ENCODE measurements around the gene AUTS2.

AUTS2 gene

GRCh38 chr7:70781922-70782311 lies 1183.6 kb downstream of the AUTS2 start:
- H3K27me3 ChIP-seq (ENCODE audit: low read depth, low read length): no peaks in the 10 kb centered on the region
- no peaks in the 10 kb centered on the region for H3K4me1 ChIP-seq (ENCODE audit: control insufficient read depth in 1 of 2, insufficient read depth in 2 of 2, low read length in 2 of 2)
- peaks cover 30 to 66% of the 10 kb centered on the region in 2 donors for H3K36me3 ChIP-seq (ENCODE audit: control insufficient read depth in 1 of 2, insufficient read depth in 2 of 2, low read length in 2 of 2)
- no peak overlapping the region for H3K27ac ChIP-seq (ENCODE audit: low read length)
- no peak overlapping the region for H3K4me3 ChIP-seq (ENCODE audit: low read depth in 1 of 2, low read length in 2 of 2)
- H3K9me3 ChIP-seq (ENCODE audit: control insufficient read depth in 1 of 2, low read length in 2 of 2): no peaks in the 10 kb centered on the region

DNA sequence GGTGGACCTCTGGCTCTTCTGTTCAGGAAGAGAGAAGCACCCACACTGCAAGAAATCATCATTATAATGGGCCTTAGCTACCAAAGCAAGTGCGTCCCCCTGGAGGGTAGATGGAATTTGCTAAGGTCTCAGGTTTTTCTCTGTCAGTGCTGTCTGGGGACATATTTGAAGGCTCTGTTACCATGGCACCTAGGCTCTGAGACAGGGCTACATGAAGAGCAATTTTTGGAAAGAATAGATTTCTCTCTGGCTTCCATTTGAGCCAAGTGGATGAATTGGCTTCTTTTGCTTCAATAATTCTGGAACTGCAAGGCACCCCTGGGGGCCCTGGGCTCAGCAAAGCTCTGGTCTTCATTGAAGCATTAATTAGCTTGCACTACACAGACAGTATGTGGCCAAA lies 1184.5 kb downstream of the AUTS2 start:
- Histone ChIP-seq H3K27ac (ENCODE audit: low read length) (no peak overlapping the region), H3K9me3 (ENCODE audit: control insufficient read depth in 1 of 2, low read length in 2 of 2) (no peaks in the 10 kb centered on the region), H3K27me3 (ENCODE audit: low read depth, low read length) (no peaks in the 10 kb centered on the region), H3K4me3 (ENCODE audit: low read depth in 1 of 2, low read length in 2 of 2) (no peak overlapping the region), H3K4me1 (ENCODE audit: control insufficient read depth in 1 of 2, insufficient read depth in 2 of 2, low read length in 2 of 2) (no peaks in the 10 kb centered on the region), H3K36me3 (ENCODE audit: control insufficient read depth in 1 of 2, insufficient read depth in 2 of 2, low read length in 2 of 2) (peaks cover 30 to 66% of the 10 kb centered on the region in 2 donors)

- Histone ChIP-seq H3K27me3 (ENCODE audit: low read depth, low read length) (no peaks in the 10 kb centered on the region), H3K36me3 (ENCODE audit: control insufficient read depth in 1 of 2, insufficient read depth in 2 of 2, low read length in 2 of 2) (peaks cover 30 to 87% of the 10 kb centered on the region in 2 donors), H3K4me3 (ENCODE audit: low read depth in 1 of 2, low read length in 2 of 2) (no peak overlapping the region), H3K27ac (ENCODE audit: low read length) (no peak overlapping the region), H3K9me3 (ENCODE audit: control insufficient read depth in 1 of 2, low read length in 2 of 2) (no peaks in the 10 kb centered on the region), H3K4me1 (ENCODE audit: control insufficient read depth in 1 of 2, insufficient read depth in 2 of 2, low read length in 2 of 2) (no peaks in the 10 kb centered on the region)
Observed at GRCh38 chr7:70785427-70785826, 1187.2 kb downstream of the AUTS2 start.

- Histone ChIP-seq H3K4me1 (ENCODE audit: control insufficient read depth in 1 of 2, insufficient read depth in 2 of 2, low read length in 2 of 2) (no peaks in the 10 kb centered on the region), H3K36me3 (ENCODE audit: control insufficient read depth in 1 of 2, insufficient read depth in 2 of 2, low read length in 2 of 2) (peaks cover 30 to 94% of the 10 kb centered on the region in 2 donors), H3K4me3 (ENCODE audit: low read depth in 1 of 2, low read length in 2 of 2) (no peak overlapping the region), H3K27me3 (ENCODE audit: low read depth, low read length) (no peaks in the 10 kb centered on the region), H3K9me3 (ENCODE audit: control insufficient read depth in 1 of 2, low read length in 2 of 2) (no peaks in the 10 kb centered on the region), H3K27ac (ENCODE audit: low read length) (no peak overlapping the region)
Observed at GRCh38 chr7:70786076-70786475, 1187.8 kb downstream of the AUTS2 start.

- Histone ChIP-seq H3K9me3 (ENCODE audit: control insufficient read depth in 1 of 2, low read length in 2 of 2) (no peaks in the 10 kb centered on the region), H3K36me3 (ENCODE audit: control insufficient read depth in 1 of 2, insufficient read depth in 2 of 2, low read length in 2 of 2) (peaks cover 27 to 88% of the 10 kb centered on the region in 2 donors), H3K4me3 (ENCODE audit: low read depth in 1 of 2, low read length in 2 of 2) (no peak overlapping the region), H3K4me1 (ENCODE audit: control insufficient read depth in 1 of 2, insufficient read depth in 2 of 2, low read length in 2 of 2) (no peaks in the 10 kb centered on the region), H3K27ac (ENCODE audit: low read length) (no peak overlapping the region), H3K27me3 (ENCODE audit: low read depth, low read length) (no peaks in the 10 kb centered on the region)
Observed at GRCh38 chr7:70787286-70787685, 1189.0 kb downstream of the AUTS2 start.

DNA sequence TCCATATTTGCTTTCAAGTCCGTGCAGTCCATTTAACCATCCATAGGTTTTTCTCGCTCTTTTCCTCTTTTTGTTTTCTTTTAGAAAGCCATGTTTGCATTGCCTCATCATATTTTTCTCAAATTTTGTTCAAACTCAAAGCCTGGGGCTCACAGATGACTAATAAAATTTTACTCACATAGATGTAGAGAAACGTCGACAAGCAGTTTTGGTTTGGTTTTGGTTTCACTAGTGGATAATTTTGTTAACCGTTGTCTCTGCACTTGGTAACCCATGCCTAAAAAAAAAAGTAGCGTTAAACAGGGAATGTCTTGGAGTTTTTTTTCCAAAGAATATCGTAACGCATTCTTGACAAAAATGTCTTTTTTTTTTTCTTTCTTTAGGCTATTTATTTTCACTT lies 1189.5 kb downstream of the AUTS2 start:
- Histone ChIP-seq H3K4me1 (ENCODE audit: control insufficient read depth in 1 of 2, insufficient read depth in 2 of 2, low read length in 2 of 2) (no peaks in the 10 kb centered on the region), H3K9me3 (ENCODE audit: control insufficient read depth in 1 of 2, low read length in 2 of 2) (no peaks in the 10 kb centered on the region), H3K27me3 (ENCODE audit: low read depth, low read length) (no peaks in the 10 kb centered on the region), H3K27ac (ENCODE audit: low read length) (no peak overlapping the region), H3K36me3 (ENCODE audit: control insufficient read depth in 1 of 2, insufficient read depth in 2 of 2, low read length in 2 of 2) (peaks cover 27 to 85% of the 10 kb centered on the region in 2 donors), H3K4me3 (ENCODE audit: low read depth in 1 of 2, low read length in 2 of 2) (no peak overlapping the region)

DNA sequence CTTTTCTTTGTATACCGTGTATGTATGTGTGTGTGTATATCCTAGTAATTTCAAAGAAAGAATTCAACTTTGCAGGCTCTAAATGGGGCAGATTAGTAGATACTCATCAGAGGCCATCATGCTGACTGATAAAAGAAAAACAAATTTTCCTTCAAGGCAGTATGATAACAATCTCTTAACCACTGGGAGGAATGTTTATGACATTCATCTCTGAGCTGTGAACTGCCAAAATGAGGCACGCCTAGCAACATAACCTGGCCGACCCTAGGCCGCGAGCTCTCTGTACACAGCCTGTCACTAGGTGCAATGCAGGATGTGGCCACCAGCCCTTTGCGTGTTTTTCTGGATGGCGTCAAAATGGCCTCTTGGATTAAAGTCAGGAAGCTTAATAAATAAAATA lies 1190.0 kb downstream of the AUTS2 start:
- H3K4me1 ChIP-seq (ENCODE audit: control insufficient read depth in 1 of 2, insufficient read depth in 2 of 2, low read length in 2 of 2): no peaks in the 10 kb centered on the region
- H3K27ac ChIP-seq (ENCODE audit: low read length): no peak overlapping the region
- peaks cover 27 to 85% of the 10 kb centered on the region in 2 donors for H3K36me3 ChIP-seq (ENCODE audit: control insufficient read depth in 1 of 2, insufficient read depth in 2 of 2, low read length in 2 of 2)
- no peak overlapping the region for H3K4me3 ChIP-seq (ENCODE audit: low read depth in 1 of 2, low read length in 2 of 2)
- no peaks in the 10 kb centered on the region for H3K27me3 ChIP-seq (ENCODE audit: low read depth, low read length)
- no peaks in the 10 kb centered on the region for H3K9me3 ChIP-seq (ENCODE audit: control insufficient read depth in 1 of 2, low read length in 2 of 2)

- Histone ChIP-seq H3K4me1 (ENCODE audit: control insufficient read depth in 1 of 2, insufficient read depth in 2 of 2, low read length in 2 of 2) (no peaks in the 10 kb centered on the region), H3K27ac (ENCODE audit: low read length) (no peak overlapping the region), H3K27me3 (ENCODE audit: low read depth, low read length) (no peaks in the 10 kb centered on the region), H3K4me3 (ENCODE audit: low read depth in 1 of 2, low read length in 2 of 2) (no peak overlapping the region), H3K9me3 (ENCODE audit: control insufficient read depth in 1 of 2, low read length in 2 of 2) (no peaks in the 10 kb centered on the region), H3K36me3 (ENCODE audit: control insufficient read depth in 1 of 2, insufficient read depth in 2 of 2, low read length in 2 of 2) (peaks cover 26 to 79% of the 10 kb centered on the region in 2 donors)
Observed at GRCh38 chr7:70789481-70790214, 1191.4 kb downstream of the AUTS2 start.

- H3K27ac ChIP-seq (ENCODE audit: low read length): no peak overlapping the region
- H3K9me3 ChIP-seq (ENCODE audit: control insufficient read depth in 1 of 2, low read length in 2 of 2): no peaks in the 10 kb centered on the region
- H3K36me3 ChIP-seq (ENCODE audit: control insufficient read depth in 1 of 2, insufficient read depth in 2 of 2, low read length in 2 of 2): peaks cover 19 to 71% of the 10 kb centered on the region in 2 donors
- H3K4me3 ChIP-seq (ENCODE audit: low read depth in 1 of 2, low read length in 2 of 2): no peak overlapping the region
- no peaks in the 10 kb centered on the region for H3K4me1 ChIP-seq (ENCODE audit: control insufficient read depth in 1 of 2, insufficient read depth in 2 of 2, low read length in 2 of 2)
- H3K27me3 ChIP-seq (ENCODE audit: low read depth, low read length): no peaks in the 10 kb centered on the region
Observed at GRCh38 chr7:70790215-70791073, 1192.2 kb downstream of the AUTS2 start.

DNA sequence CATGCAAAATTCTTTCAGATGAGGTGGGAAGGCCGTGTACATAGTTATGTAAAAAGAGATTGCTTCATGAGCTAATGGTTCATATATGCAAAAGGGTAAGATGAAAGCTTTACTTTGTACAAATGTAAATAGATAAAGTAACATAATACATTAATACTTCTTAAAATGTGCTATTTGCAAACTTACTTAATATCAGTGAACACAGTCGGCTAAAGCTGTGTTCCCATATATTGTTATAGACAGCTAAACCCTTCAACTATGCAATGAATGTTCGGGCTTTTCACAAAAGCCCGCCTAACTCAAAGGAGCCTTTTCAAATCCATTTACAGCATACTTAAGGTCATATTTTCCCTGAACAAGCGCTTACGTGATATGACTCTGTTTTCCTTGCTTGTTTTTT lies 1193.1 kb downstream of the AUTS2 start:
- H3K36me3 ChIP-seq (ENCODE audit: control insufficient read depth in 1 of 2, insufficient read depth in 2 of 2, low read length in 2 of 2): peaks cover 10 to 62% of the 10 kb centered on the region in 2 donors
- no peak overlapping the region for H3K4me3 ChIP-seq (ENCODE audit: low read depth in 1 of 2, low read length in 2 of 2)
- no peak overlapping the region for H3K27ac ChIP-seq (ENCODE audit: low read length)
- no peaks in the 10 kb centered on the region for H3K4me1 ChIP-seq (ENCODE audit: control insufficient read depth in 1 of 2, insufficient read depth in 2 of 2, low read length in 2 of 2)
- H3K9me3 ChIP-seq (ENCODE audit: control insufficient read depth in 1 of 2, low read length in 2 of 2): no peaks in the 10 kb centered on the region
- no peaks in the 10 kb centered on the region for H3K27me3 ChIP-seq (ENCODE audit: low read depth, low read length)

DNA sequence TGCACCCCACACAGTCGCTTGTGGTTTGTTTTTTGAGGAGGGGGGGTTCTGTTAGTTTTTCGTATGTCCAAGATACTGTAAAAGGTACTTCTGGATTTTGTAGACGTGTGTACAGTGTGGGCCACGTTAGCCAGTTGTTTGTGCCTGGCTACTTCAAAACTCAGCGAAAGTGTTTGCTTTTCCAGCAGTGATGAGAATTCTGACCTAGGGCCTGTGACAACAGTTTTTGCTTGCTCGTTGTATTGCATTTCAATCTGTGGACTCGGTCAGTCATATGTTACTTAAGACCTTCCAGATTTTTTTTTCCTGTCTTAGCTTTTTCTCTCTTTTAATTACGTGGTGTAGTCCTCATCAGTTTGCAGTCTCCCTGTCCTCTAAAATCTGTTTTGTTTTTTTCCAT lies 1194.8 kb downstream of the AUTS2 start:
- no peak overlapping the region for H3K4me3 ChIP-seq (ENCODE audit: low read depth in 1 of 2, low read length in 2 of 2)
- H3K9me3 ChIP-seq (ENCODE audit: control insufficient read depth in 1 of 2, low read length in 2 of 2): no peaks in the 10 kb centered on the region
- H3K36me3 ChIP-seq (ENCODE audit: control insufficient read depth in 1 of 2, insufficient read depth in 2 of 2, low read length in 2 of 2): peaks cover 6 to 46% of the 10 kb centered on the region in 2 donors
- H3K27ac ChIP-seq (ENCODE audit: low read length): no peak overlapping the region
- H3K4me1 ChIP-seq (ENCODE audit: control insufficient read depth in 1 of 2, insufficient read depth in 2 of 2, low read length in 2 of 2): no peaks in the 10 kb centered on the region
- H3K27me3 ChIP-seq (ENCODE audit: low read depth, low read length): no peaks in the 10 kb centered on the region

All from muscle layer of duodenum (tissue), 2 donors.